Right lung (tissue), 5 donors: ENCODE results near the gene SPON2. TPM values are rescaled to one million over a fixed set of nuclear protein-coding genes. Genes with fewer than 3 reads are reported as not detected.

Source experiments
- DNase-seq, 2 donors: peaks; one replicate each; pipeline ENCODE4 v3.0.0-alpha.2; 2013
- polyA plus RNA-seq, 5 donors: library from polyadenylated mRNA; unstranded; fragments of 120-200 nt; gene quantifications; one replicate each; pipeline versions ENCODE4 v1.2.1 to v1.2.3, GENCODE V29; 2013; ENCODE audit warnings: inconsistent platforms in 1 of 5, low replicate concordance in 1 of 5; ENCODE audit not compliant: insufficient read length in 5 of 5, insufficient read depth in 1 of 5

SPON2 gene
- polyA plus RNA-seq, 5 donors, result 6.9 to 47.5 (median 17.0) TPM

DNA sequence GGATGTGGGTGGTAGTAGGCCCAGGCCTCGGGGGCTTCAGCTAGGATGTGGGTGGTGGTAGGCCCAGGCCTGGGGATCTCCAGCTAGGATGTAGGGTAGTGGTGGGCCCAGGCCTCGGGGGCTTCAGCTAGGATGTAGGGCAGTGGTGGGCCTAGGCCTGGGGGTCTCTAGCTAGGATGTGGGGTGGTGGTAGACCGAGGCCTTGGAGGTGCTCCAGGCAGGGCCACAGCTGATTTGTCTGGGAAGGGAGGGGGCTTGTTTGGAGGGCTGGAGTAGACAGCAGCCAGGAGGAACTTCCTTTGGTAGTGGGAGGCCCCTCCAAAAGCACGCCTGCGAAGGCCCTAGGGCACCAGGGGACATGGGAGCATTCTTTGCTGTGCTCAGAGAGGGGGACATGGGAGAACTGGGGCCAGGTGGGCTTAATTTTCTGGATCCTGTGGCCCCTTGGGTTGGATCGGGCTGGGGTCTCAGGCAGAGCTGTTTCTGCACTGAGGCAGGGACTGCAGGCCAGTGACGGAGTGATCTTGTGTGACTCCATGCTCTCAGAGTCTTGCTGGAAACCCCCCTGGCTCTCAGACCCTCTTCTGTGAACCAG is 3.3 kb upstream of the SPON2 start:
- no peak for DNase-seq

DNA sequence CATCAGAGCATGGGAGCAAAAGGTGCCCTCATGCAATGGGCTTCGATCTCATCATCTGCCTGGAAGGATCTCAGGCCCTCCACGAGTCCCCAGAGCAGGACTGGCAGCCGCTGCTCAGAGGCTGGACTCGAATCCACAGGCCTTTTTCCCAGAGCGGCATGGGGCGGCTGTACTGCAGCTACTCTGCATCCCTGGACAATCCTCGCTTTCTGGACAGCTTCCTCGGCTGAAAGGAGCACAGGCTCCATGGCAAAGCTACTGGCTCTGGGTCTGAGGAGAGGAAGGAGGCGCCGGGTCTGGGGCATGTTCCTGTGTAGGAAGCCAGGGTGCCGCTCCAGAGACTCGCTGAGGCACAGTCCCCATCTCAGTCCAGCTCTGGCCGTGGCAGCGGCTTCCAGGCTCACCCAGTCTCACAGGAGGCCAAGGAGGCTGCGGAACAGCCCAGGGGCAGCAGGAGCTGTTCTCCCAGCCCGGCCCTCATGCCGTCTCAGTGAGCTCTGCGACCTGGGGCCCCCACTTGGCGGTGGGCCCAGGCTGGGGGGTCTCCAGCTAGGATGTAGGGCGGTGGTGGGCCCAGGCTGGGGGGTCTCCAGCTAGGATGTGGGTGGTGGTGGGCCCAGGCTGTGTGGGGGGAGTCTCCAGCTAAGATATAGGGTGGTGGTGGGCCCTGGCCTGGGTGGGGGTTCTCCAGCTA is 2.7 kb upstream of the SPON2 start:
- no peak for DNase-seq

DNA sequence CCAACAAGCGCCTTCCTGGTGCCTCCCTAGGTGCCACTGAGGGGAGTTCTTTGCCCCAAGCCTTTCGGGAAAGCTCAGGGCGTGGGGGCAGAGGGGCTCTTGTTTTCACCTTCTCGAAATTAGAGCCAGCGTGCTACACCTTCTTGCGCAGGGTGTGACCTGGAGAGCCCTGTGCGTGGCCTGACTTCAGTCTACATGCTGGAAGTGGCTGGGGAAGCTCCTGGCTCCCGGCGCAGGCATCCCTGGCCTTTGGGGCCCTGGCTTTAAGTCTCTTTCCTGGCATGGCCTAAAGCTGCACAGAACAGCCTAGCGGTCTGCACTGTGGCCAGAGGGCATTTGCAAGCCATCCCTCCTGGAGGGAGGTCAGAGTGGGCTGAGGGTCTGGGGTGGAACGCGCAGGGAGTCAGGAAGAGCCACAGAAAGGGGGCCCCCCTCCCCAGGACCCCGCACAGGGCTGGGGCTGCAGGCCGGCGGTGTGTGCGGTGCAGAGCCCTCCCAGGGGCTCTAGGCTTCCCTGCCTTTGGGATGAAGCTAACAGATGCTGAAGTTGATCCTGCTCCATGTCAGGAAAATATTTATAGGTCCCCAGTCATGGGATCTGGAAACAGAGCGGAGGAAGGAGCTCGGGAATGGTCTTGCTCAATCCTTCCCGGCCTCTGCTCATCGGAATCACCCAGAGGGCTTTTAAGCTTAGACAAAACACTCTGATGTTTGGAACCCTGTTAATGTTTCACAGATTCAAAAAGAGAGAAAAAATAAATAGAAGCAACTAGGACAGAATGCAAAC is 781 bp upstream of the SPON2 start:
- DNase-seq, result no peak

- DNase-seq, result no peak
These were observed 814 bp downstream of the SPON2 start for GRCh38 chr4:1171311-1172227.

DNA sequence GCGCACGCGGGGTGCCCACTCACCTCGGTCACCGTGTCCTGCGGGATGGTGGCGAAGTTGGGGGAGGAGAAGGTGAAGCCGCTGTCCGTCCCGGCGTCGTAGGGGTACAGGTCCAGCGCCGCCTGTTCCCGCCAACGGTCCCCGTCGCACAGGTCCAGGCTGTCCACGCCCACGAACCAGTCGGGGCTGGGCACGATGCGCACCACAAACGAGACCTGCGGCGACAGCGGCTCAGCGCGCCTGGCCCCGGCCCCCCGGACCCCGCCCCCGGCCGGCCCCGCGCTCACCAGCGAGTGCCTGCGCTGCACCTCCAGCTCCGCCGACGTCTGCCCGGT is 1.4 kb downstream of the SPON2 start:
- DNase-seq, result no peak

DNA sequence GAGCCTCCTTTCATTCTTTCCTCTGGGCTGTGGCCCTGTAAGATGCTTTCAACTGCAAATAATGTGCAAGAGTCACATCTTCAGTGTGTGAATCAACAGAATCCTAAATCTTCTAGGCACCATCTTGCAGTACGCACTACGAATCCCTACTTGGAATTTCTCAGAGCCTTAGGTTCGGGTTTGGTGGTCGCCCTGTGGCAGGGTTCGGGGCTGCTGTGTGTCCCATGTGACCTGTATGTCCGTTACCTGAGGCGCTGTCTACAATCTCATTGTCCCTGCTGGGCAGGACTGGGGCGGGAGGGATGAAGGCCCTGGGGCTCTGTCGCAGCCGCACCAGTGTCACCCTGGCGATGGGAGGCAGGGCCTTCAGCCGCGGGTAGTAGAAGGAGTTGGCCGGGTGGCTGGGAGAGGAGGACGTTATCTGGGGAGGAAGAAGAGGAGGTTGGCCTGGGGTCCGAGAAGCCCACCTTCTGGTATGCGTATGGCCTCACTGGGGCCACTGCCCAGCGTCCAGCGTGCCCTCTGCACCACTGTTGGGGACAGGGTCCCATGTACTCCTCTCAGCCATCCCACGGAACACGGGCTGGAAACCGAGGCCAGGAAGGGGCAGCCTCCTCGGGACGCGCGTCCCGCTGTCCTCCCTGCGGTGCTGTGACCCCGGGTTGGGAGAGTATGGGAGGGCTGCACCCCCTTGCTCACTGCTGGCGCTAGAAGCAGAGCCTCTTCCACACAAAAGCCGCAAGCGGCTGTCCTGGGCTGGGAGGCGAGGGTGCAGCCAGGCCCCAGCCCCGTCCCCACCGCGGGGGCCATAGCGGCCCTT is 2.0 kb downstream of the SPON2 start:
- no peak for DNase-seq

DNA sequence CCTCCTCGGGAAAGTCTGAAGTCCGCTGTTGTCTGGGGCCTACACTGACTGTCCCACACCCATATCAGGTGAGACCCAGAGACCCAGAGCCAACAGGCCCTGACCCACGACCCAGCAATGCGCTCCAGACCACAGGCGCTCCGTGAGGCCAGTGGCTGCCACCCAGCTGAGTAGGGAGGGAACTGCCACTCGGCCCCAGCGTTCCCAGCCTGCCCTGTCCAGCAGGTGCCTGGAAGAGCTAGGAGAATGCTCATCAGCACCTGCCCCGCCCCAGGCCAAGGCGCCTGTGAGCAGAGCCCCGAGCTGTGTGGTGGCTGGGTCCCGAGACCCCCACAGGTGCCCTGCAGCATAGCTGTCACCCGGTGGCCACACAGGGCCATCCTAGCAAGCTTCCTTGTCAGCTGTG is 2.7 kb downstream of the SPON2 start:
- no peak for DNase-seq

GRCh38 chr4:1169171-1169671 is 3.2 kb downstream of the SPON2 start:
- DNase-seq, result no peak

DNA sequence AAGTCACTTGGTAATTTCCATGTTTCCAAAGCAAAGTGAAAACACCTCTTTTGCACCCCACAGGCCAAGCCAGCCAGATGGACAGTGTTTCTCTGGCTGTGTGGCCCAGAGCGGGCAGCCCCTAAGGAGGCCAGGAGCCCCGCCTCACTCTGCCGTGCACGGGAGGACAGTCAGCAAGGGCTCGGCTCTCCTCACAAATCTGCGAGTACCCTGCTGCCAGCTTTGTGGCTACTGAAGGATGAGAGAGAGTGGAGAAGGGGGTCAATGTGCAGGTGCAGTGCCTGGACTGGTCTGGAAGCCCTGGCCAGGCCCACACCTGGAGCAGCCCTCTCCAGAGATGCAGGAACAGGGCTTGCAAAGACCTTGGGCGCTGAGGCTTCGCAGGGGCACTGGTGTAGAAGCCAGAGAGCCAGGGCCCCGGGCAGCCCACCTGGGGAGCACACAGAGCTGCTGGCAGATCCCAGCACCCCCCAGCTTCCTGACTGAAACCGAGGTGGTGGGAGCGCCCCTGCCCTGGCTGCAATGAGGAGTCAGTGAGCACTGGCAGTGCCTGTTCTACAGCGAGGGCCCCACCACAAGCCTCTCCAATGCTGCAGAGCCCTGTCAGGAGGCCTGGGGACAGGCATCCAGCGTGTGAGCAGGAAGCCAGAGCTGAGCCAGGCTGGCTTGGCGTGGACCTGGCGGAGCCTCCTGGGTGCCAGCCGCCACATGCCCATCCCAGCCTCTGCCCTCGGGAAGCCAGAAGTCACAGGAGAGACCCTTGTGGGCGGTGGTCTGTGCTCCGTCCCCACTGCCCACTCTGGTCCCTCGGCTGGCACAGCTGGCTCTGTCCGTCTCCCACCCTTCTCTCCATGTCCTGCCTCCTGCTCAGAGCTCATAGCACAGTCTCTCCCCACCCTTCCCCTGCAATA is 3.9 kb downstream of the SPON2 start:
- DNase-seq, result no peak

DNA sequence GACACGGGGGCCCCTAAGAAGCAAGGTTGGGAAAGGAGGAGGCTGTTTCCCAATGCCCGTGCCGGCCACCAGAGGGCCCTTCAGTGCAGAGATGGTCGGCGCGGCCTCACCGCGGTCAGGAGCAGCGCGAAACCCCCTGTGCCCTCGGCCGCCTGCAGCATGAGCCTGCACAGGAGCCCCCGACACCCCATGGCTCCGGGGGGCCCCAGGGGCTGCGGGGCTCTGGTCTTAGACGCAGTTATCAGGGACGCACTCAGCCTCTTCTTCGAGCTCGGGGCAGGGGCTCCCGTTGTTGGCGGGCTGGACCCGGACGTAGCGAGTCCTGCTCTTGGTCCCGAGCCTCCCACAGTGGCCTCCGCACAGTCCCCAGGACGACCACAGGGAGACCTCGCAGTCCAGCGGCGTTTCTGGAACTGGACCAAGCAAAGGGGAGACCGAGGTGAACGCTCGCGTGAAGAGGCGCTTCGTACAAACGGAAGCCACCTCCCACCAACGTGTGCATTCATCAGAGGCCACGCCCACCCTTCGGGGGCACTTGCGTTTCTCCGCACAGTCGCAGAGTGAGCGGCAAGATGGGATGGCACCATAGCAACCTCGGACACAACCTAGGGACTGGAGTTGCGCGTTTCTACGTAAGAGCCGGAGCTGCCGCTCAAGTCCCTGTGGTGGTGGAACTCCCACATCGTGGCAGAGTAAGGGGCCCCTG is 5.0 kb downstream of the SPON2 start:
- peak; percentile 75 to 78 for DNase-seq

DNA sequence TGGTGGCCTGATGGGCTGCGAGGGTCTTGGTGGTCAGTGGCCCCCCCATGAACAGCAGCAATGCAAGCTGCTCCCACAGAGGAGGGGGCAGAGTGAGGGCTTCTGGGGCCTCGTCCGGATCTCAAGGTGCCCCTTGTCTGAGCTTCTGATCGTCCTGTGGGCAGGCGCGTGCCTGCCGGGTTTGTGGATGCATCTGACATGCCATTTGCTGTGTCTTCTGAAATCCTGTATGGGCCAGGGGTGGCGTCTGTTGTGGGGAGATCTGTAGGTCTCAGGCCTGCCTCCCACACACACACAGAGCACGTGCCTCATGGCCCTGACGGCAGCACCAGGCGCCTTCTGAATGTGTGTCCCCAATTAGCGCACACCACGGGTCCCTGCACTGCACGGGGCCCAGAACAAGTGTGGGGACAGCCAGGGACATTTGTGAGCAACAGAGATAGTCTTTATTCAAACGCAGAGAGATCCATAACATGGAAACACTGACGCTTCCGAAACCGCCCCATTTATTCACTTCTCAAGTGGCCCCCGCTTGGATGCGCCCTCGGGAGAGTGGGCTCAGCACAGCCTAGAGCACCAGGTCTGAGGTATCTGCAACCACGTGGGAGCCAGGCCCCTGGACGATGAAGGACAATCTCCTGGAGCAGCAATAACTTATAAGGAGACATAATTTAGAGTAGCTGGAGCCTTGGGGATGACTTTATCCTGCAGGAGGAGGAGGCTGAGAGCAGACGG is 5.7 kb downstream of the SPON2 start:
- no peak for DNase-seq

- DNase-seq, result no peak
These were observed 7.3 kb downstream of the SPON2 start for GRCh38 chr4:1164956-1165545.

- DNase-seq, result no peak
These were observed 7.9 kb downstream of the SPON2 start for GRCh38 chr4:1164444-1164843.

DNA sequence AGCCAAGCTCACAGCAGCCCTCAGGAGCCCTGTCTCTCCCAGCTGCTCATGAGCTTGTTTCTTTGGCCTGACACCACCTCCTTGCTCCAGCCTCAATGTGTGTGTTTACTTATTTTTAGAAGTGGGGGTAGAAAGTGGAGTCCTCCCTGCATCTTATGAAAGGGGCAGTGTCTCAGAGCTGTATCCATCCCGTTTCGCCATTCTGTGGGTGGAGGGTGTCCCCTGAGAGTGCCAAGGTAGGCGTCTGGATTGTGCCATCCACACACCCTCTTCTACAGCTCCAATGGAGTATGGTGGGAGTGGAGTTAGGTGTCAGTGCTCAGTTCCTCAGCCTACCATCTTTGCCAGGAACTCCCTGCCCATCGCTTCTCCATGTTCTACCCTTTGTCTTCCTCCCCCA is 8.3 kb downstream of the SPON2 start:
- no peak for DNase-seq

DNA sequence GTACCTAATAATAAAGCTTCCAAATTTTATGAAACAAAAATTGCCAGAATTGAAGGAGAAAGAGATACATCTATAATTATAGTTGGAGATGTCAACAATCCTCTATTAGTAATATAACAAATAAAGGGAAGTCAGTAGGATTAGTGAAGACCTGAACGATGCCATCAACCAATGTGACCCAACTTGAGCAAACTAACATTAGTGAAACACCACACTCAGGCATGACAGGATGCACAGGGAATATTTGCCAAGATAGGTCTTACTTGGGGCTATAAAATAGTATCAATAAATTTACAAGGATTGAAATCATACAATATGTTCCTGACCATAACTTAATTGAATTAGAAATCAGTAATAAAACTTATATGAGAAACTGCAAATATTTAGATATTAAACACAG is 12.0 kb downstream of the SPON2 start:
- no peak for DNase-seq

- DNase-seq, result no peak
These were observed 16.3 kb downstream of the SPON2 start for GRCh38 chr4:1156069-1156468.

GRCh38 chr4:1155314-1155713 is 17.1 kb downstream of the SPON2 start:
- no peak for DNase-seq
